HG02943 (cell line): Measurements from ENCODE around the gene SPO11.

Experiments
- ATAC-seq: cut with Tn5 transposase; IDR thresholded peaks from one replicate; pipeline ENCODE4 v1.9.1; 2021; ENCODE audit warnings: mild to moderate bottlenecking, low read depth, moderate library complexity; ENCODE audit not compliant: unreplicated experiment

SPO11 gene

DNA sequence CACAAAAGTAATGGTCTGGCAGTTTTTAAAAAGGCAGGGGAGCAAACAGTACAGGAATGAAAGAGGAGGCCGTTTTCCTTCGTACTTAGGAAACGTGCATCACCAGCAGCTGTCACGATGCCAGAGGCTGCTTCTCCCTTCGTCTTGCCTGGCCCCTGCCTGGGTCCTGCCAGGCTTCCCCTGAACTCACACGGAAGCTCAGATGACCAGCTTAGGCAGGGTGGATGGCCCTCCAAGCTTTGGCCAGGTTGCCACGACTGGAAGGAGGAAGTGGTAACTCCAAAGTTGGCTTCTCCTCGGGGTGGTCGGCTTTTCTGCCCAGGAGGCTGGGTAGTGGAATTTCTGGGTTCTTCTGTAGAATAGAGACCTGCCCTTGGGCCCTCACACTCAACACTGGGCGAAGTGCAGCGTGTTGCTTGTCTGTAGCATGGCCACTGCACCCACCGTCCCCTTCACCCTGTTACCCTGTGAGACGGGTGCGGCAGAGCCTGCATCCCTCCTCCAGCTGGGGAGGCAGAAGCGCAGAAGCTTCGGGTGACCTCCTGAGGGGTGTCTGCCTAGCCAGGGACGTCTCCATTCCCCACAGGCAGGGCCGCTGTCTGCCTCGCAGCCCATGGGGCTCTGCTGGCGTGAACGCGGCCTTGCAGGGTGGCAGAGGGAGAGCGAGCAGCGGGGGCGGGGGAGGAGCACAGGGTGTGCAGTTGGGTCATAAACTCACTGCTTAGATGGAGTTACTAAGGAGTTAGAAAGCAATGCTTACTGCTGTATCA lies 43.2 kb downstream of the SPO11 start:
- no peak for ATAC-seq

DNA sequence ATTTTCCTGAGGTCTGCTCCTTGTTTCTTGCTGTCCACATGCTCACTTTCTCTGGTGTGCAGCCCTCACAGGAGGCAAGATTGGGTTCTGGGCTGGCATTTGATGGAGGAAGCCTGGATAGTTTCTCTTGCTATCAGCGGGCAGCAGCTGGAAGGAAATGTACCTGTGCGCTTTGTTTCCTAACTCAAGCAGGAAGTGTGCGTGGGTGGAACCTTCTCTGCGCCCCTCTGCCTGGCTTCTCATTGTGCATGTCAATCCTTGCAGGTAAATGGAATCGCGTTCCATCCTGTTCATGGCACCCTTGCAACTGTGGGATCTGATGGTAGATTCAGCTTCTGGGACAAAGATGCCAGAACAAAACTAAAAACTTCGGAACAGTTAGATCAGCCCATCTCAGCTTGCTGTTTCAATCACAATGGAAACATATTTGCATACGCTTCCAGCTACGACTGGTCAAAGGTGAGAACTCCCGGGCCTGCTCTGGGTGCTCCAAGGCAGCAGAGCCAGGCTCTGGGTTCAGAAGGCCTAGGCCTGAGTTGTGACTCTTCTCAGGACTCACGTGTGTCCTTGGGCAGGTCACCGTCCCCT lies 44.8 kb downstream of the SPO11 start:
- ATAC-seq: no peak

DNA sequence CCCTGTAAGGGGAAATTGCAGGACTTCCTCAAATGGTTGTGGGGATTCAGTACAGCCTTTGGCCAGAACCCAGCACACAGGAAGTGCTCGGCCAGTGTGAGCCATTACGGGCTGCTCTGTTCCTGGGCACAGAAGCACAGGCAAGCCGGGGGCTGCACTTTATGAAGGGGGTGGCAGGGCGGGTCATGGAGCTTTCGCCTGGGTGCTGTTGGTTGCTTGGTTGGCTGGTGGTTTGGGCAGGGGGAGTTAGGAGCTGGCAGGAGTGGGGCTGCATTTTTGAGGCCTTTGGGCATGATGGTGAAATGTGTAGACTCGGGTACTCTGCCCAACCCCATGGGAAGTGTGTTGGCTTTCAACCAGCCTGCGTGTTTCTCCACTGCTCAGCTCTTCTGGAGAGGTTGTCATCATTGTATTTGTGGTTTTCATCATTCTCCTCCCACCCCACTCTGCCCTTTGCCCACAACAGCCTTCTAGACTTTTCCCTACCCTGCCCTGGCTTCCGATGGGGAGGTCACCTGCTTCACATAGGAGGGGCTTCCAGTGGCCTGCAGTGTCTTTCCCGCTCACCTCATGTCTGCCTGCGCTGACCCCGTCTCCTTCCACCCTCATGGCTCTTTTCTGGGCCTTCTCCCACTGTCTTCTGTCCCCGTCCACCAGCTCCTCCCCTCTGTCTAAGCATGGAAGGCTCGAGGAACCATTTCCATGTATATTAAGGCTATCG lies 45.5 kb downstream of the SPO11 start:
- ATAC-seq: no peak

GRCh38 chr20:57375652-57376230 lies 46.1 kb downstream of the SPO11 start:
- ATAC-seq: no peak

DNA sequence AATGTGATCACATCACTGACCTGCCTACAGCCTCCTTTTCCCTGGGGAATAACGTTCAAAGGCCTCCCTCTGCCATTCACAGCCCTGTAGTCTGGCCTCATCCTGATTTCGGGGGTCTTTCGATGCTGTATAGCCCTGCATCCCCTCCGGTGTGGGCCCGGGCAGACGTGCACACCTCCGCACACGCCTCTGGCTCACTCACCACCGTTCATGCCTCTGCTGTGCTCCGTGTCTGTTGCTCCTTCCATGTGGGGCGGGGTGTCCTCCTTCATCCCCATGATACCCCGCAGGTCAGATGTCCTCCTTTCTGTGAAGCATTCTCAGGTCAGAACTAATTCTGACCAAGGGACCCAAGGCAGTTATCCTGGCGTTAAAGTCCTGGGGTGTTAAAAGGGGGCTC lies 47.7 kb downstream of the SPO11 start:
- ATAC-seq: no peak

DNA sequence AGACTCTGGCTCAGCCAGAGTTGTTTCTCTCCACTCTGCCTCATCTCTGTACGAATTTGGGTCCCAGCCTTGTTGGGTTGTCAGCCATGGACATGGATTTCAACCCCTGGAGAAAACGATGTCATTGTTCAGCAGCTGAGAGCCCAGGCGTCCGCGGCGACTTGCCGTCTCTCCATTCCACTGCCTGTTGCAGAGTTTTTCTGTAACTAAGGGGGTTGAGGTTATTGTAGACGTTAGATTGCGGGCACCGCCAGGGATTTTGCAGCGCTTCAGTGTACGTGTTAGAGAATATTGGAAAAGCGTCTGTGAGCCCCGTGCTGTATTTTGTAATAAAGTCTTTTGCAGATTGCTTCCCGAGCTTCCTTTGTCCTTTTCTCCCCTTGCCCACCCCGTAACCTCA lies 48.5 kb downstream of the SPO11 start:
- ATAC-seq: no peak

DNA sequence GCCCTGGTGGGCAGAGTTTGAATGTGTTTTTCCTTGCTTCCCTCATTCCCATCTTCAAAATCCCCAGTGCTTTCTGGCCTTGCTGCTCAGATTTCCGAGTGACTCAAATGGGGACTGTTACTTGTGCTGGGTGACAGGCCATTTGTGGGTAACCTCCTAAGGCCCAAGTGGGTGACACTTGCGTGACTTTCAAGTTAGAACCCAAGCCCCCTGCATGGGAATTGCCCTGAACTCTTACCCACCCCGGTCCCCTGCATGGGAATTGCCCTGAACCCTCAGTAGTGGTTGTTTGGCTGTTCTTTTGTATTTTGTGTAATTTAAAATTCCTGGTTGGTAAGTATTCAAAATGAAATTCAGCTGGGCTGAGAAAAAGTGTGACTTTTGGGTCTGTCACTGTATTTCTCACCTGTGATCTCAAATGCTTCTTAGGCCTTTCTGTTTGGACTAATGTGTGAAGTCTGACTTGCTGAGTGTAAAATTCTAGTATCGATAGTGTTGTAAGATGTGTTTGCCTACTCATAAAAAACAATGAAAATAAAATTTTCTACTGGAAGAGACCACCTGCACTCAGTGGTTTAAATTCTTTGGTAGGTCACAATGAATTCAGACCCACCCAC lies 49.2 kb downstream of the SPO11 start:
- no peak for ATAC-seq

- no peak for ATAC-seq
Measured at GRCh38 chr20:57379263-57379647, 49.7 kb downstream of the SPO11 start.

DNA sequence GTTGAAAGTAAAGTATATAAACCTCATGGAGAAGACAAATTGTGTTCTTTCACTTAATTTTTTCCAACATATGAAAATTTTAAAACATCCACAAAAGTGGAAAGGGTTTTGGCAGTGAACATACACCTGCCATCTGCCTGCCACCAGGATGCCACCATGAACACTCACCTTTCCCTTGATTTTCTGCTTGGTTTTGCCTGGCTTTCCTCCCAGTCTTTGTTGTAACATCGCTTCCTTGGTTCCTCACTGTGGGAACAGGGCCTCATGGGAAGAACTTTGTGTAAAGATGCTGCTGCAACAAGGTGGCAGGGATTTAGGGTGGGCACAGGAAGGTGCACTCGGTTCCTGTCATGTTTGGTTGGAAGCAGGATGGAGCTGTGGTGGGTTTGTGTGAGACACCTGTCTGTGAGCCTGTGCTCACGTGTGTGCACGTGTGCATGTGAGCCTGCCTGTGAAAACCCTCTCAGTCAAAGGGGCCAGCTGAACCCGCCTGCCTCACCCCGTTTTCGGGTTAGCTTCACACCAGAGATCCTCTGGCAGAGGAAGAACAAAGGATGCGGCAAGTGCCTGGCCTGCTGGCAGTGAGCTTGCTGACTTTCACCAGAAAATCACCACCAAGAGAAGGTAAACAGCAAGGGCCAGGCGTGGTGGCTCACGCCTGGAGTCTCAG lies 50.6 kb downstream of the SPO11 start:
- ATAC-seq: no peak

- no peak for ATAC-seq
Measured at GRCh38 chr20:57381596-57382503, 52.2 kb downstream of the SPO11 start.

DNA sequence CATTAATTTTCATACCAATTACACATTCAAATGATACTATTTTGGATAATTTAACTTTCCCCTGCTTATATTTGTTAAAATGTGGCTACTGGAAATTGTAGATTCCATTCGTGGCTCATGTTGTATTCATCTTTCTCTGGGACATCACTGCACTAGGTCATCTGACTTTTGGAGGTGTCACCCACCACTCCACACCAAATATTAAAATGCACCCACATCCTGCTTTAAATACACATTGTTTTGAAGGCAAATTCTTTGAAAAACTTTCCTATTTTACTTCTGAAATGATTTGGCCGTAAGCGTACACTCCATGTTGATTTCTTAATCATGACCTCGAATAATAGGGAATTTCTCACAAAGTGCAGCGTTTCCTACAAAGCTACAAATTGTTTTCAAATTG lies 52.9 kb downstream of the SPO11 start:
- ATAC-seq: no peak

DNA sequence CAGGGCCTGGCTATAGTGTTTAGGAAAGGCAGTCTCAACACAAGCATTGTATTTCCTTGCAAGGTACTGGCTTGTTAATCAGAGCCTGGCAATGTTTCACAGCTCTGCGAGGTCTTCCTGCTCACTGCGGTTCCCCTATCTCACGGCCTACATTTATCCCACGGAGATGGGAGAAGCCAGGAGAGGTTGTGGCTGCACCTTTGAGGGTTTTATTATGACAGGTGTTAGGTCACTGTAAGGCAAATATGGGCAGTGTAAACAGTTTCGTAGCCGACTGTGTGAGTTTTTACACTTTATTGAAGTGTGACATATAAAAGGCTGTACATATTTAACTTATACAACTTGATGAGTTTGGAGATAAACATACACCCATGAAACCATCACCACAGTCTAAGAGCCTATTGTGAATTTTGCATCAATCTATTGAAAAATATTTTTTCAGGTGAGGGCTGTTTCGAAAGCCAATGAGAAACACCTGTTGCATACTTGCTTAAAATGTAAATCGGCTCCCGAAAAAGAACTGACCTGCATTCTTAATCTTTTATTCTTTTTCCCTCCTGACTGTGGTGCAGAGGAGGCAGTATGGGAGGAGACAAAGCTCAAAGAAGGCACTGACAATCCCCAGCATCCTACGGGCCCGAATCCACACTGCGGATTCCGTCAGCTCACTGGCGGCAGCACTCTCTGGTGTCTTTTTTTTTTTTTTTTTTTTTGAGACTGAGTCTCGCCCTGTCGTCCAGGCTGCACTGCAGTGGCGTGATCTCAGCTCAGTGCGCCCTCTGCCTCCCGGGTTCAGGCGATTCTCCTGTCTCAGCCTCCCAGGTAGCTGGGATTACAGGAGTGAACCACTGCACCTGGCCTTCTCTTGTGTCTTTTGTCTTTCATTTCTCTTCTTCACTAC lies 54.1 kb downstream of the SPO11 start:
- ATAC-seq: no peak

- no peak for ATAC-seq
Measured at GRCh38 chr20:57384486-57384885, 54.9 kb downstream of the SPO11 start.

DNA sequence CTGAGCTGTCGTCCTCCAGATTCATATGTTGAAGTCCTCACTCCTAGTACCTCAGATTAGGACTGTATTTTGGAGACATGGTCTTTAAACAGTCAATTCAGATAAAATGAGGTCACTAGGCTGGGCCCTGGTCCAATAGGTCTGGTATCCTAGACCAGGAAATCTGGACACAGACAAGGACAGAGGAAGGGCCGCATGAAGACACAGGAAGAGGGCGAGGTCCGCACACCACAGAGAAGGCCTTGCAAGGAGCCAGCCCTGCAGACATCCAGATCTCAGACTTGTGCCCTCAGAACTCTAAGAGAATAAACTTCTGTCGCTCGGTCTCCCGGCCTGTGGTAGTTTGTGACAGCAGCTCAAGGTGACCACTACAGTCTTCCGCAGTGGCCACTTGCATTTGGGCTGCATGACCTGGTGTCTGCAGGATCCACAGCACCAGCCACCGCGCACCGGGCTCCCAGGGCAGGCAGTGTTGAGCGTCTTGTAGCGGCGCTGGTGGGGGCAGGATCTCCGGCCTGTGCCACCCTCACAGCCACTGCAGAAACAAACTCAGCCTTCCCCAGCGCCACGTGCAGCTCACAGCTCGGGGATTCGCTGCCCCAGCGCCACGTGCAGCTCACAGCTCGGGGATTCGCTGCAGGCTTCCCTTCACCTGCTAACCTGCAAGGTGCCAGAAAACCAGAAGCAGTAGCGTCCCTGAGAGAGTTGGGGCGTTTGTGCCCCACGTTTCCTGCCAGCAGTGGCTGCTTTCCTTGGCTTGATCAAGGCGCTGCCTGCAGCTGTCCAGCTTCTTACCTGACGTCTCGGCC lies 55.6 kb downstream of the SPO11 start:
- no peak for ATAC-seq

- ATAC-seq: no peak
Measured at GRCh38 chr20:57385940-57386339, 56.3 kb downstream of the SPO11 start.

GRCh38 chr20:57386762-57387161 lies 57.2 kb downstream of the SPO11 start:
- no peak for ATAC-seq

- ATAC-seq: no peak
Measured at GRCh38 chr20:57387463-57387862, 57.9 kb downstream of the SPO11 start.

GRCh38 chr20:57387945-57388371 lies 58.4 kb downstream of the SPO11 start:
- ATAC-seq: no peak
